ENCODE measurements around the gene DNMT3L. TPM values are rescaled to one million over a fixed set of nuclear protein-coding genes. Genes with fewer than 3 reads are reported as not detected.
"Not testable (repeated sequence)": the region's sequence is repeated elsewhere in the genome, so short reads cannot be mapped to it uniquely, and the experiment has no call there.

DNMT3L gene
- polyA plus RNA-seq, 1 experiment: not detected

DNA sequence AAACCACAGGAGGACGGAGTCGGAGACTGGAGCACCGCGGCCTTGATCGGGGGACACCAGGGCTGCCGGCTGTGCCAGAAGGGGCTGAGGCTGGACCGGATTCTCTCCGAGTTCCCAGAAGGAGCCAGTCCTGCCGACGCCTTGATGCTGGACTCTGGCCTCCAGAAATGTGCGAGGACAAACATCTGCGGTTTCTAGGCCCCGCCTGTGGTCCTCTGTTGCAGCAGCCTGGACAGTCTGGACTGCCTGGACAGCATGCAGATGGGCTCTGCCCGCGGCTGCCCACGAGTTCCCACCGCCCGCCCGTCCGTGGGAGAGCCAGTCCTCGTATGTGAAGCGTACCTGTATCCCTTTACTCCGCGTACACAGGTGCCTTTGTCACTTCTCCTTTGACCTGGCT is 55.5 kb downstream of the DNMT3L start:
- POLR2A ChIA-PET; CTCF ChIA-PET; DNase-seq (ENCODE audit: low read depth); H3K27me3 ChIP-seq (ENCODE audit: control insufficient read depth, insufficient read depth, low read length); H3K4me3 ChIP-seq (ENCODE audit: low read depth, low read length); H3K36me3 ChIP-seq (ENCODE audit: control insufficient read depth, insufficient read depth, low read length): not testable (repeated sequence)

DNA sequence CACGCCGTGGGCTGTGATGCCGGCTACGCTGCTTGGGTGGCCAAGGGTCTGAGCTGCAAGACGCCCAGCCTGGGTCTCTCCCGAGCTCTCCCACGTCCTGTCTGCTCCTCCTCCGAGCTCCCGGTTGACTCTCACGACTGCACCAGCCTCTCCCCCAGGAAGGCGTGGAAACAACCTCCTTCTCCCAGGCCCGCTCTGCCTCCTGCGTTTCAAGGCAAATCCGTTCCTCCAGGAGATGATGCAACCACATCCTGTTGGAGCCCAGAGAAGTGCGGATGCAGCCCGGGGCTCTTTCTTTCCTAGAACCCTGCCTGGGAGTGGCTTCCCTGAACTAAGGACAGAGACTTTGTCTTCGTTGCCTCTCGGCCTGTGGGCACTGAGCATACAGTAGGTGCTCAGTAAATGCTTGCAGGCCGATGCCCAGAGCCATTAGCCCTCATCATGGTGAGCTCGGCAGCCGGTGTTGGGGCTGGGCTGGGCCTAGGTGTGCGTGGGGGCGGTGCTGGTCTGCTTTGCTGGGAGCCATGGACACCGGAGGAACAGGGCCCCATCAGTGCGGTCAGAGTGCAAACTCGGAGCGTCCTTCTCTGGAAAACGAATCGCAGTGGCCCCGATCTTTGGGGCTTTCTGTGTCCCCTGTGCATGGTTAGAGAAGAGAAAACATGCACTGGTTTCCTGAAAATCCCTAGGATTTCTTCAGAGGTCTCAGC is 59.0 kb downstream of the DNMT3L start:
- POLR2A ChIA-PET; H3K27me3 ChIP-seq (ENCODE audit: control insufficient read depth, insufficient read depth, low read length); CTCF ChIA-PET; DNase-seq (ENCODE audit: low read depth); H3K4me3 ChIP-seq (ENCODE audit: low read depth, low read length); H3K36me3 ChIP-seq (ENCODE audit: control insufficient read depth, insufficient read depth, low read length): not testable (repeated sequence)

DNA sequence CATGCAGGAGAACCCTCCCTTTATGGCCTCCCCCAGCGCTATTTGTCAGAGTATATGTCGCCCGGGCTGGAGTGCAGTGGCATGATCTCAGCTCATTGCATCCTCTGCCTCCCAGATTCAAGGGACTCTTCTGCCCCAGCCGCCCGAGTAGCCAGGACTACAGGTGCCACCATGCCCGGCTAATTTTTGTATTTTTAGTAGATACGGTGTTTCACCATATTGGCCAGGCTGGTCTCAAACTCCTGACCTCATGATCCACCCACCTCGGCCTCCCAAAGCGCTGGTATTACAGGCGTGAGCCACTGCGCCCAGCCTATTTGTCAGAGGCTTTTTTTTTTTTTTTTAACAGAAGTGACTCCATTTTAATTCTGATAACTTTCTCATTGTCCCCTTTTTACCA is 61.7 kb downstream of the DNMT3L start:
- DNase-seq (ENCODE audit: low read depth); POLR2A ChIA-PET; H3K27me3 ChIP-seq (ENCODE audit: control insufficient read depth, insufficient read depth, low read length); H3K4me3 ChIP-seq (ENCODE audit: low read depth, low read length); H3K36me3 ChIP-seq (ENCODE audit: control insufficient read depth, insufficient read depth, low read length): not testable (repeated sequence)
- CTCF ChIA-PET: interaction anchor here (0.7 kb wide), 1 partner anchor 760 kb away, joined by 3 read pairs; no protein-coding TSS in a partner anchor

- Histone ChIP-seq H3K27me3 (ENCODE audit: control insufficient read depth, insufficient read depth, low read length) (no peaks in the 10 kb centered on the region), H3K36me3 (ENCODE audit: control insufficient read depth, insufficient read depth, low read length) (no peaks in the 10 kb centered on the region), H3K4me3 (ENCODE audit: low read depth, low read length) (no peak overlapping the region)
- no peak for DNase-seq (ENCODE audit: low read depth)
- CTCF ChIA-PET: interaction anchor here (0.7 kb wide), 1 partner anchor 761 kb away, joined by 3 read pairs; no protein-coding TSS in a partner anchor
- POLR2A ChIA-PET: no interaction called here
- TF ChIP-seq, protein P1, sequence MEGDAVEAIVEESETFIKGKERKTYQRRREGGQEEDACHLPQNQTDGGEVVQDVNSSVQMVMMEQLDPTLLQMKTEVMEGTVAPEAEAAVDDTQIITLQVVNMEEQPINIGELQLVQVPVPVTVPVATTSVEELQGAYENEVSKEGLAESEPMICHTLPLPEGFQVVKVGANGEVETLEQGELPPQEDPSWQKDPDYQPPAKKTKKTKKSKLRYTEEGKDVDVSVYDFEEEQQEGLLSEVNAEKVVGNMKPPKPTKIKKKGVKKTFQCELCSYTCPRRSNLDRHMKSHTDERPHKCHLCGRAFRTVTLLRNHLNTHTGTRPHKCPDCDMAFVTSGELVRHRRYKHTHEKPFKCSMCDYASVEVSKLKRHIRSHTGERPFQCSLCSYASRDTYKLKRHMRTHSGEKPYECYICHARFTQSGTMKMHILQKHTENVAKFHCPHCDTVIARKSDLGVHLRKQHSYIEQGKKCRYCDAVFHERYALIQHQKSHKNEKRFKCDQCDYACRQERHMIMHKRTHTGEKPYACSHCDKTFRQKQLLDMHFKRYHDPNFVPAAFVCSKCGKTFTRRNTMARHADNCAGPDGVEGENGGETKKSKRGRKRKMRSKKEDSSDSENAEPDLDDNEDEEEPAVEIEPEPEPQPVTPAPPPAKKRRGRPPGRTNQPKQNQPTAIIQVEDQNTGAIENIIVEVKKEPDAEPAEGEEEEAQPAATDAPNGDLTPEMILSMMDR (IDR thresholded peaks at IDR 0.05; ENCODE audit: insufficient read depth, low read depth, low read length): no peak
These were observed 62.2 kb downstream of the DNMT3L start for GRCh38 chr21:44199448-44199847.

DNA sequence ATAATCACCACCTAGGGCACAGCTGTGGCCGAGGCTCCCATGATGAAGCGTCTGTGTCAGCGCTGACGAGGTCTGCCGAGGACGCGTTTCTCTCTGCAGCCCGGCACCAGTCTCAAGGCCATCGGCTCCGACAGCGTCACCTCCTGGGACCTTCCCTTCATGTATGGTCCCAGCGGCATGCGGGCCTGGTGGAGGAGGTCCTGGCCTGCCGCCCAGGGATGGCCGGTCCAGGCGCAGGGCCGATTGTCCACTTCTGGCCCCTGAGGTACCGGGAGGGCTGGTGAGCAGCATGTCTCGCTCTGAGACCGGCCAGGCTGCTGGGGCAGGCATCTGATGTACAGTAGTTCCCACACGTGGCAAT is 64.6 kb downstream of the DNMT3L start:
- CTCF ChIA-PET; H3K4me3 ChIP-seq (ENCODE audit: low read depth, low read length); H3K36me3 ChIP-seq (ENCODE audit: control insufficient read depth, insufficient read depth, low read length); H3K27me3 ChIP-seq (ENCODE audit: control insufficient read depth, insufficient read depth, low read length); POLR2A ChIA-PET; DNase-seq (ENCODE audit: low read depth): not testable (repeated sequence)

Small RNA genes lying within 50 kb of the gene (small RNA-seq; reads per million reads assigned to genes)
- not detected for gene AP001059.3 (ENCODE audit: insufficient read length, low read depth, low replicate concordance)

Other genes starting within 250 kb of the DNMT3L start
- gene TRAPPC10, start 249.6 kb downstream of the DNMT3L start, polyA plus RNA-seq (2011; rRNA removed): 24.5 and 31.4 TPM in 2 replicates
- 12.1 and 20.5 TPM in 2 replicates for gene PWP2, start 154.5 kb downstream of the DNMT3L start, polyA plus RNA-seq (2011; rRNA removed)
- 54.3 and 60.0 TPM in 2 replicates for gene GATD3, start 128.2 kb downstream of the DNMT3L start, polyA plus RNA-seq (2011; rRNA removed)
- 0.27 and 1.3 TPM in 2 replicates for gene ICOSLG, start 21.0 kb downstream of the DNMT3L start, polyA plus RNA-seq (2011; rRNA removed)
- 0.10 and 0.12 TPM in 2 replicates for gene AIRE, start 24.0 kb upstream of the DNMT3L start, polyA plus RNA-seq (2011; rRNA removed)
- 85.9 and 152 TPM in 2 replicates for gene PFKL, start 38.2 kb upstream of the DNMT3L start, polyA plus RNA-seq (2011; rRNA removed)
- 8.4 and 13.5 TPM in 2 replicates for gene CFAP410, start 77.5 kb upstream of the DNMT3L start, polyA plus RNA-seq (2011; rRNA removed)
- gene TRPM2, start 91.7 kb upstream of the DNMT3L start, polyA plus RNA-seq (2011; rRNA removed): not detected in 2 replicates
- gene LRRC3, start 193.6 kb upstream of the DNMT3L start, polyA plus RNA-seq (2011; rRNA removed): 0.42 and 0.59 TPM in 2 replicates

Measured in BJ (cell line).